H9 (cell line): ENCODE data around the gene DCC. TPM values are rescaled to one million over a fixed set of nuclear protein-coding genes. Genes with fewer than 3 reads are reported as not detected.

Source experiments
- DNase-seq: peaks from one replicate; pipeline ENCODE4 v3.0.0-alpha.2; 2017
- H2AFZ ChIP-seq: one replicate; pipeline ENCODE4 v1.6.1; 2013; ENCODE audit warnings: mild to moderate bottlenecking, low read length, control low read depth, moderate library complexity
- H2AK5ac ChIP-seq: 2 replicates; pipeline ENCODE4 v1.6.1; 2013; ENCODE audit warnings: low read length, control low read depth, mixed read lengths; ENCODE audit not compliant: insufficient read length
- H2BK120ac ChIP-seq: one replicate; pipeline ENCODE4 v1.6.1; 2013; ENCODE audit warnings: low read depth, mild to moderate bottlenecking, low read length, control low read depth, inconsistent platforms; ENCODE audit not compliant: poor library complexity, severe bottlenecking
- H2BK12ac ChIP-seq: 2 replicates; pipeline ENCODE4 v1.6.1; 2013; ENCODE audit warnings: low read length, control low read depth, mixed read lengths, low read depth; ENCODE audit not compliant: insufficient read length
- H2BK15ac ChIP-seq: 2 replicates; pipeline ENCODE4 v1.6.1; 2013; ENCODE audit warnings: low read depth, low read length, control low read depth
- H2BK20ac ChIP-seq: one replicate; pipeline ENCODE4 v1.6.1; 2013; ENCODE audit warnings: low read depth, mild to moderate bottlenecking, low read length, control low read depth, inconsistent platforms; ENCODE audit not compliant: poor library complexity, severe bottlenecking
- H2BK5ac ChIP-seq: 2 replicates; pipeline ENCODE4 v1.6.1; 2013; ENCODE audit warnings: low read length, control low read depth, mixed read lengths; ENCODE audit not compliant: insufficient read length
- H3K14ac ChIP-seq: 2 replicates; pipeline ENCODE4 v1.6.1; 2013; ENCODE audit warnings: low read length, control low read depth; ENCODE audit not compliant: insufficient read depth
- H3K18ac ChIP-seq: 2 replicates; pipeline ENCODE4 v1.6.1; 2013; ENCODE audit warnings: low read depth, mild to moderate bottlenecking, mixed read lengths, low read length, control low read depth; ENCODE audit not compliant: insufficient read length
- H3K23ac ChIP-seq: 2 replicates; pipeline ENCODE4 v1.6.1; 2013; ENCODE audit warnings: low read length, control low read depth, mixed read lengths, low read depth; ENCODE audit not compliant: insufficient read length
- H3K23me2 ChIP-seq: 2 replicates; pipeline ENCODE4 v1.6.1; 2013; ENCODE audit warnings: low read depth, mild to moderate bottlenecking, mixed read lengths, low read length, control low read depth; ENCODE audit not compliant: insufficient read length, poor library complexity, severe bottlenecking
- H3K27ac ChIP-seq: 2 replicates; pipeline ENCODE4 v1.5.1; 2013; ENCODE audit warnings: low read length, control low read depth, mixed read lengths, low read depth; ENCODE audit not compliant: insufficient read length
- H3K27me3 ChIP-seq: 2 replicates; pipeline ENCODE4 v1.6.1; 2013; ENCODE audit warnings: low read length, control low read depth, inconsistent platforms; ENCODE audit not compliant: insufficient read depth
- H3K4ac ChIP-seq: 2 replicates; pipeline ENCODE4 v1.6.1; 2013; ENCODE audit warnings: low read depth, mild to moderate bottlenecking, control low read depth, inconsistent platforms, low read length, moderate library complexity
- H3K4me1 ChIP-seq: 2 replicates; pipeline ENCODE4 v1.6.1; 2013; ENCODE audit warnings: low read length, control low read depth, inconsistent platforms; ENCODE audit not compliant: insufficient read depth
- H3K4me2 ChIP-seq: 2 replicates; pipeline ENCODE4 v1.6.1; 2013; ENCODE audit warnings: low read length, control low read depth, mixed read lengths; ENCODE audit not compliant: insufficient read length, insufficient read depth
- H3K56ac ChIP-seq: 2 replicates; pipeline ENCODE4 v1.6.1; 2013; ENCODE audit warnings: low read depth, mild to moderate bottlenecking, mixed read lengths, low read length, control low read depth; ENCODE audit not compliant: insufficient read length
- H3K79me1 ChIP-seq: 2 replicates; pipeline ENCODE4 v1.6.1; 2013; ENCODE audit warnings: low read depth, mild to moderate bottlenecking, moderate library complexity, low read length, control low read depth, inconsistent platforms; ENCODE audit not compliant: insufficient read depth, poor library complexity, severe bottlenecking
- H3K79me2 ChIP-seq: 2 replicates; pipeline ENCODE4 v1.6.1; 2013; ENCODE audit warnings: low read length, control low read depth, inconsistent platforms; ENCODE audit not compliant: insufficient read depth
- H3K9ac ChIP-seq: 2 replicates; pipeline ENCODE4 v1.6.1; 2013; ENCODE audit warnings: low read length, control low read depth, mixed read lengths; ENCODE audit not compliant: insufficient read length; ENCODE audit errors: extremely low read depth
- H3K9me3 ChIP-seq: one replicate; pipeline ENCODE4 v1.6.1; 2013; ENCODE audit warnings: low read depth, low read length, inconsistent platforms; ENCODE audit not compliant: control insufficient read depth
- H3T11ph ChIP-seq: one replicate; pipeline ENCODE4 v1.6.1; 2013; ENCODE audit warnings: mild to moderate bottlenecking, low read length, control low read depth, inconsistent platforms
- H4K20me1 ChIP-seq: one replicate; pipeline ENCODE4 v1.6.1; 2013; ENCODE audit not compliant: control insufficient read depth, insufficient read length, insufficient read depth
- H4K5ac ChIP-seq: 2 replicates; pipeline ENCODE4 v1.6.1; 2013; ENCODE audit warnings: low read depth, mild to moderate bottlenecking, mixed read lengths, low read length, control low read depth; ENCODE audit not compliant: insufficient read length
- H4K8ac ChIP-seq: replicated peaks from 2 replicates; pipeline ENCODE4 v1.6.1; 2013; ENCODE audit warnings: low read length, control low read depth, mixed read lengths, low read depth; ENCODE audit not compliant: insufficient read length
- H4K91ac ChIP-seq: 2 replicates; pipeline ENCODE4 v1.6.1; 2013; ENCODE audit warnings: low read depth, mild to moderate bottlenecking, moderate library complexity, mixed read lengths, low read length, control low read depth; ENCODE audit not compliant: insufficient read length
- H3K27ac Mint-ChIP-seq, 3 experiments: 2 replicates in 2 of 3; 3 replicates in 1 of 3; pipeline ENCODE4 v1.8.0; 2020 to 2021; ENCODE audit warnings: mixed read lengths in 3 of 3, mild to moderate bottlenecking in 1 of 3, moderate library complexity in 1 of 3
- H3K27me3 Mint-ChIP-seq: 2 replicates; pipeline ENCODE4 v1.8.0; 2021; ENCODE audit warnings: low read depth, mild to moderate bottlenecking, moderate library complexity, mixed read lengths
- H3K36me3 Mint-ChIP-seq, 3 experiments: 2 replicates in 2 of 3; 3 replicates in 1 of 3; pipeline ENCODE4 v1.8.0; 2020 to 2021; ENCODE audit warnings: low read depth in 3 of 3, mixed read lengths in 3 of 3; ENCODE audit not compliant: insufficient read depth in 1 of 3
- H3K4me1 Mint-ChIP-seq, 2 experiments: 2 replicates each; pipeline ENCODE4 v1.8.0; 2020; ENCODE audit warnings: mixed read lengths in 2 of 2
- H3K4me3 Mint-ChIP-seq, 2 experiments: 2 replicates in 1 of 2; 3 replicates in 1 of 2; pipeline ENCODE4 v1.8.0; 2020 to 2021; ENCODE audit warnings: mild to moderate bottlenecking in 2 of 2, mixed read lengths in 2 of 2, moderate library complexity in 1 of 2
- H3K9me3 Mint-ChIP-seq, 2 experiments: 2 replicates in 1 of 2; 3 replicates in 1 of 2; pipeline ENCODE4 v1.8.0; 2020; ENCODE audit warnings: mild to moderate bottlenecking in 2 of 2, mixed read lengths in 2 of 2, moderate library complexity in 1 of 2
- WGBS: extraction: QIAGEN DNeasy Blood & Tissue Kit; methylation state at CpG from one replicate; pipeline ENCODE4 v1.1.7; 2013; ENCODE audit warnings: missing lambda C conversion rate, low lambda C conversion rate, mixed read lengths; ENCODE audit not compliant: insufficient read length; ENCODE audit errors: extremely low coverage; 5-methylcytosine and 5-hydroxymethylcytosine counted together
- total RNA-seq: library from RNA; stranded (reverse); gene quantifications from 2 replicates; pipeline ENCODE4 v1.2.1, GENCODE V29; 2021
- TF ChIP-seq, protein P1 (sequence below): fragments of 200-600 bp; sonication (generic); conservative IDR thresholded peaks from 3 replicates; pipeline ENCODE4 v1.8.0; 2021; ENCODE audit warnings: antibody characterized with exemption, mild to moderate bottlenecking

DCC gene
- total RNA-seq, 1 experiment from 2014 or later, result 0.35 TPM

DNA sequence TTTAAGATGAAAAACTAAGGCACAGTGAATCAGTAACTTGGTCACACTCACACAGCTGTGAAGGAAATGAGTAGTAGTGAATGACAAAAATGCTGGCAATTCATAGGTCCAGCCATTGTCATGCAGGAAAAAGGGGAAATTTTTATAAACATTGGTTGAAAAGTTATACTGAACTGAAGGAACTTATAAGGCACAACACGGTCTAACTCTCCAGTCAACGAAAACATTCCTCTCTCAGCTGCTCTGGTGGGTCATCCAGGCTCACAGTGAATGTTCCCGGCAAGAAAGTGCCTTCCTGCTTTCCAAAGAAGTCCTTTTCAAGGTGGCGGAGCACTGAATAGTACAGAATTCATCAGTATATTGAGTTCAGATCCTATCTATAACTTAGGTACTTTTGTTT lies 476.1 kb downstream of the DCC start:
- WGBS, result no CpG with 5 or more reads among the region's 4 CpGs

More for the DNA sequence above, 476.1 kb downstream of the DCC start:
- Histone ChIP-seq H4K91ac (no peak overlapping the region), H3K4ac (no peak overlapping the region), H4K20me1 (no peaks in the 10 kb centered on the region), H3K23ac (no peak overlapping the region), H3K56ac (no peak overlapping the region), H3K79me1 (no peaks in the 10 kb centered on the region), H2BK120ac (no peak overlapping the region), H3K9ac (no peak overlapping the region), H4K5ac (no peak overlapping the region), H3K4me1 (no peaks in the 10 kb centered on the region), H3K18ac (no peak overlapping the region), H2AFZ (no peak overlapping the region), H2BK5ac (no peak overlapping the region), H3K4me2 (no peak overlapping the region), H3K27me3 (no peaks in the 10 kb centered on the region), H2BK15ac (no peak overlapping the region), H3K23me2 (no peaks in the 10 kb centered on the region), H2BK20ac (no peak overlapping the region), H2AK5ac (no peak overlapping the region), H4K8ac (no peak overlapping the region), H3K9me3 (no peaks in the 10 kb centered on the region), H3T11ph (no peak overlapping the region), H2BK12ac (no peak overlapping the region), H3K14ac (no peak overlapping the region), H3K79me2 (no peaks in the 10 kb centered on the region), H3K27ac (no peak overlapping the region)
- no peak for DNase-seq
- no peak overlapping the region for H3K4me3 Mint-ChIP-seq
- TF ChIP-seq, protein P1, sequence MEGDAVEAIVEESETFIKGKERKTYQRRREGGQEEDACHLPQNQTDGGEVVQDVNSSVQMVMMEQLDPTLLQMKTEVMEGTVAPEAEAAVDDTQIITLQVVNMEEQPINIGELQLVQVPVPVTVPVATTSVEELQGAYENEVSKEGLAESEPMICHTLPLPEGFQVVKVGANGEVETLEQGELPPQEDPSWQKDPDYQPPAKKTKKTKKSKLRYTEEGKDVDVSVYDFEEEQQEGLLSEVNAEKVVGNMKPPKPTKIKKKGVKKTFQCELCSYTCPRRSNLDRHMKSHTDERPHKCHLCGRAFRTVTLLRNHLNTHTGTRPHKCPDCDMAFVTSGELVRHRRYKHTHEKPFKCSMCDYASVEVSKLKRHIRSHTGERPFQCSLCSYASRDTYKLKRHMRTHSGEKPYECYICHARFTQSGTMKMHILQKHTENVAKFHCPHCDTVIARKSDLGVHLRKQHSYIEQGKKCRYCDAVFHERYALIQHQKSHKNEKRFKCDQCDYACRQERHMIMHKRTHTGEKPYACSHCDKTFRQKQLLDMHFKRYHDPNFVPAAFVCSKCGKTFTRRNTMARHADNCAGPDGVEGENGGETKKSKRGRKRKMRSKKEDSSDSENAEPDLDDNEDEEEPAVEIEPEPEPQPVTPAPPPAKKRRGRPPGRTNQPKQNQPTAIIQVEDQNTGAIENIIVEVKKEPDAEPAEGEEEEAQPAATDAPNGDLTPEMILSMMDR, result no peak
- H3K36me3 Mint-ChIP-seq, result no peaks in the 10 kb centered on the region
- H3K27me3 Mint-ChIP-seq, result peaks cover 18% of the 10 kb centered on the region
- H3K9me3 Mint-ChIP-seq, result no peaks in the 10 kb centered on the region; a peak in 1 of 5 replicates
- H3K4me1 Mint-ChIP-seq, result no peaks in the 10 kb centered on the region
- H3K27ac Mint-ChIP-seq, result no peak overlapping the region
